Glomerular visceral epithelial cell (primary cell): ENCODE results near the gene ANKRD39.
"Not testable (repeated sequence)": the region's sequence is repeated elsewhere in the genome, so short reads cannot be mapped to it uniquely, and the experiment has no call there.

ENCODE experiments used
- DNase-seq: peaks from one replicate; pipeline ENCODE4 v3.0.0-alpha.2; 2016; ENCODE audit errors: extremely low spot score

The ANKRD39 gene, protein sequence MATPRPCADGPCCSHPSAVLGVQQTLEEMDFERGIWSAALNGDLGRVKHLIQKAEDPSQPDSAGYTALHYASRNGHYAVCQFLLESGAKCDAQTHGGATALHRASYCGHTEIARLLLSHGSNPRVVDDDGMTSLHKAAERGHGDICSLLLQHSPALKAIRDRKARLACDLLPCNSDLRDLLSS

GRCh38 chr2:96857667-96858372 is at the start of gene ANKRD39:
ANKRD39 (minus strand) TSS chr2:96858016; CDS start chr2:96857987, 29 bp downstream.
- peak; percentile 100 for DNase-seq

- DNase-seq: no peak
Measured at GRCh38 chr2:96906729-96907114, 48.9 kb upstream of the ANKRD39 start.

DNA sequence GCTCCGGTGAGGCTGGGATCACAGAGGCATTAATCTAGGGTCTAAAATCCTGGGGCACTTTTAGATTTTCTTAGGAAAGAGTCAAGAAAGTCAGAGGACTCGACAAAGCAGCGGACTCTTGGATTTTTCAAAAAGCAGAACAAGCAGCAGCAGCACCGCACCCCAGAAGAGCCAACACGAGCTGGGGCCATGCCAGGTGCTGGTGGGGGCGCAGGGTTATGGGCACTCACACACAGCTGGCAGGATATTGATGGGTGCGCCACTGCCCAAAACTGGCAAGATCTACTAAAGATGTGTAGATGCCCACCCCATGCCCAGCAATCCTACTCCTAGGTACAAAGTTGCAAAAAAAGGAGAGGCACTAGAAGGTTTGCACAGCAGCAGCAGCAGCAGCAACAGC is 46.0 kb upstream of the ANKRD39 start:
- no peak for DNase-seq

GRCh38 chr2:96903318-96903717 is 45.5 kb upstream of the ANKRD39 start:
- DNase-seq: no peak

GRCh38 chr2:96900237-96900636 is 42.4 kb upstream of the ANKRD39 start:
- DNase-seq: no peak

- DNase-seq: peak; percentile 54
Measured at GRCh38 chr2:96899413-96899741, 41.6 kb upstream of the ANKRD39 start.

DNA sequence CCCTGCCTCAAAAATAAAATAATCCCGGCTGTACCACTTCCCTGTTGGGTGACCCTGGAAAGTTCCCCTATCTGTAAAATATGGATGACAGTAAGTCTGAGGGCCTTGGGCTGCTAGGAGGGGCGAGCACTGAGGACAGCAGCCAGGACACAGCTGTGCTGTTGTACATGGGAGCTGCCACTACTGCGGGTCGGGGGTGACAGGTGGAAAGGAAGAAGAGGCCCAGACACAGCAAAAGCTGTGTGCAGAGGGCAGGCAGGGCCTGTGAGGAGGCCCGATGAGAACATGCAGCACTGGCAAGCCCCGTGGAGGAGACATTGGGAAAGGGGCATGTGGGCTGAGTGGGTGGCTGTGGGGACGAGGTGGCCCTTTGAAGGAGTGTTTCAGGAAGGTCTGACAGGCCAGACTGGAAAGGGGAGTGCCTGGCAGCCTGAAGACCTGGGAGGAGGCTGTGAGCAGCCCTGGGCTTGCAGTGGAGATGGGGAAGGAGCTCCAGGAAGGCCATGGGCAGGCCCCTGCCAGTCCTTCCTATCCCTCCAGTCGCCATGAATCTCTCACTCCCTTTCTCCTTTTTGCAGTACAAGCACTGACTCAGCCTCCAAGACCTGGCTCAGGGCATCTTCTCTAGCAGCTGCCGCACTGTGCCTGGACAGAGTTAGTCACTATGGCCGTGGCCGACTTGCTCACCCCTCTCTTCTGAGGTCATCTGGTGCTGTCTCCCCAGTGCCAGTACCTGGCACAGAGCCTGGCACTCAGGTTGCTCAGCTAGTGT is 41.0 kb upstream of the ANKRD39 start:
- peak; percentile 65 for DNase-seq

- DNase-seq: no peak
Measured at GRCh38 chr2:96898135-96898505, 40.3 kb upstream of the ANKRD39 start.

- DNase-seq: no peak
Measured at GRCh38 chr2:96897491-96898134, 39.8 kb upstream of the ANKRD39 start.

GRCh38 chr2:96895746-96896651 is 38.2 kb upstream of the ANKRD39 start:
- no peak for DNase-seq

GRCh38 chr2:96895032-96895745 is 37.4 kb upstream of the ANKRD39 start:
- DNase-seq: no peak

GRCh38 chr2:96894151-96894531 is 36.3 kb upstream of the ANKRD39 start:
- no peak for DNase-seq

GRCh38 chr2:96893289-96894150 is 35.7 kb upstream of the ANKRD39 start:
- DNase-seq: no peak

DNA sequence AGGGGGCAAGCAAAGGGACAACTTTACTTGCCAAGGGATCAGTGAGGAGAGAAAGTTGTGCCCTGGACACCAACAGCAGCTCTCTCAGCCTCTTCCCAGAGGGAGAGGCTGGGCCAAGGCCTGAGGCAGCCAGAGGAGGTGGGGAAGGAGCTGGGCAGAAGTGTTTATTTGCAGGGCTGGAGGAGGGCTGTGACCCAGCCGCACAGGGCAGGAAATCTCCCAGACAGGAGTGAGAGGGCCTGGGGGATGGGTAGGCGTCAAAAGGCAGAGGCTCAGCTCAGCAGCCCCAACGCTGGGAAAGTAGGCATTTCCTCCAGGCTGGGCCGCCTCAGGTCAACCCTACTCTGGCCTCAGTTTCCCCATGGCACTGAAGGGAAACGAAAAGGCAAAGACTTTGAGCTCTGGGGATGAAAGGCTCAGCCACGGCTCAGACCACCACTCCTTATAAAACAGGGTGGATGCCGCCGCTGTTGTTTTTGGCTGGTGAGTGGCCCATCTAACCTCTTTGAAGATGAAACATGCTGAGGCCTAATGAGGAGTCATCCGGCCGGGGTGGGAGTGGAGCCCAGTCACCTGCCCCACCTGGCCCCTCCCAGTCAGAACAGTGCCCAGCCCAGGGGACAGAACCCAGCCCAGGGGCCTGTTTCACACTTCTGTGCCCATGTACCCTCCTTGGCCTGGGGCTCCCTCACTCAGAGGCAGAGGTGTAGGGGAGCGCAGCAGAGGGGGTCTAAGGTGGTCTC is 33.9 kb upstream of the ANKRD39 start:
- peak; percentile 31 for DNase-seq

DNA sequence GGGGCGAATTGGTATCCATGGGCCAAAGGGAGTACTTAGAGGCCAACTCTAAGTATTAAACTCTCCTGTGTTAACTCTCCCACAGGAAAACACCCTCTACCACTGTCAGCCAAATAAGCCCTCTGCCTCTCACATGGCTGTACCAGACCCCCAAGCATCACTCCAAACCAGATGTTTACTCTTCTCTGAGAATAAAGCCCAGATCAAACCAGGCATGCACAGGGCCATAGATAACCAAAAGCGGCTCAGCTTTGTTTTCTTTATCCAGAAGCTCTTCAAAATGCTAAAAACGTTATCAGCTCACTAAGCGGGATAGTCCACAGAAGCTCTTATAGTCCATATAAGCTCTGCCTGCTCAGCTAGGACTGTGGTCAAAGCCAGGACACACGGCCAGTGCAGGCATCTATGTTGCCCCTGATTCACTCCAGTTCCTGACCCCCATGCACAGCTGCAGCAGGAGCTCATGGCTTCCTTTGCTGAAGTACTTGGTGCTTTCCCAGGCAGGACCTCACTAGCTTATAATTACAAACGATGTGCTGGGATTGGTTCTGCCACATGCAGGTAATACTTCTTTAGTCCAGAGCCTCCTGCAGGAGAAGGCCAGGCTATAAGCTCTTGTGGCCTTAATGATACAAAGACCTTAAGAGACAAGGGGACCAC is 33.0 kb upstream of the ANKRD39 start:
- DNase-seq: no peak

GRCh38 chr2:96890252-96890651 is 32.4 kb upstream of the ANKRD39 start:
- no peak for DNase-seq

GRCh38 chr2:96889502-96889901 is 31.7 kb upstream of the ANKRD39 start:
- not testable (repeated sequence) for DNase-seq
